Stomach (tissue), 4 donors: Measurements from ENCODE around the gene NGLY1.

Source experiments
- EP300 ChIP-seq: sonication (generic); formaldehyde crosslinking; IDR thresholded peaks from one replicate; pipeline ENCODE4 v1.6.1; 2017; ENCODE audit warnings: antibody characterized with exemption
- POLR2A ChIP-seq, 4 donors: fragments of 450-650 bp; IDR thresholded peaks; one replicate each; pipeline ENCODE4 v1.6.1; 2016; ENCODE audit warnings: antibody characterized with exemption in 4 of 4, control low read depth in 2 of 4, mild to moderate bottlenecking in 1 of 4, moderate library complexity in 1 of 4
- POLR2AphosphoS5 ChIP-seq, 3 donors: sonication (generic); formaldehyde crosslinking; IDR thresholded peaks; one replicate each; pipeline ENCODE4 v1.6.1; 2016; ENCODE audit warnings: antibody characterized with exemption in 3 of 3
- TF ChIP-seq, protein P1 (sequence below), 7 experiments: fragments of 450-650 bp in 4 of 7; fragments of 200-600 bp in 3 of 7; sonication (generic) in 3 of 7; IDR thresholded peaks; one replicate each; pipeline ENCODE4 v1.5.1; 2016 to 2019; ENCODE audit warnings: antibody characterized with exemption in 7 of 7, control low read depth in 2 of 7, mild to moderate bottlenecking in 1 of 7

- TF ChIP-seq POLR2AphosphoS5 (IDR thresholded peaks at IDR 0.05) (no peak), EP300 (no peak), POLR2A (IDR thresholded peaks at IDR 0.05) (no peak)
- TF ChIP-seq, protein P1, sequence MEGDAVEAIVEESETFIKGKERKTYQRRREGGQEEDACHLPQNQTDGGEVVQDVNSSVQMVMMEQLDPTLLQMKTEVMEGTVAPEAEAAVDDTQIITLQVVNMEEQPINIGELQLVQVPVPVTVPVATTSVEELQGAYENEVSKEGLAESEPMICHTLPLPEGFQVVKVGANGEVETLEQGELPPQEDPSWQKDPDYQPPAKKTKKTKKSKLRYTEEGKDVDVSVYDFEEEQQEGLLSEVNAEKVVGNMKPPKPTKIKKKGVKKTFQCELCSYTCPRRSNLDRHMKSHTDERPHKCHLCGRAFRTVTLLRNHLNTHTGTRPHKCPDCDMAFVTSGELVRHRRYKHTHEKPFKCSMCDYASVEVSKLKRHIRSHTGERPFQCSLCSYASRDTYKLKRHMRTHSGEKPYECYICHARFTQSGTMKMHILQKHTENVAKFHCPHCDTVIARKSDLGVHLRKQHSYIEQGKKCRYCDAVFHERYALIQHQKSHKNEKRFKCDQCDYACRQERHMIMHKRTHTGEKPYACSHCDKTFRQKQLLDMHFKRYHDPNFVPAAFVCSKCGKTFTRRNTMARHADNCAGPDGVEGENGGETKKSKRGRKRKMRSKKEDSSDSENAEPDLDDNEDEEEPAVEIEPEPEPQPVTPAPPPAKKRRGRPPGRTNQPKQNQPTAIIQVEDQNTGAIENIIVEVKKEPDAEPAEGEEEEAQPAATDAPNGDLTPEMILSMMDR (IDR thresholded peaks at IDR 0.05), result no peak
Observed at GRCh38 chr3:25744470-25744869, 38.8 kb downstream of the NGLY1 start.
